Measurements from ENCODE around the gene WNK1.
A peak's percentile ranks its signal among the peaks of the same experiment; 100 is the strongest.

- TF ChIP-seq POLR2A (IDR thresholded peaks at IDR 0.05; ENCODE audit: low read depth, low read length) (no peak), EZH2 (IDR thresholded peaks at IDR 0.05; ENCODE audit: borderline replicate concordance, low read depth, low read length, severe bottlenecking) (no peak), CTCF (IDR thresholded peaks at IDR 0.05; ENCODE audit: extremely low read depth in 1 of 2, insufficient read depth in 1 of 2, low read depth in 1 of 2, low read length in 2 of 2) (no peak), MYC (IDR thresholded peaks at IDR 0.05; ENCODE audit: low read depth, low read length) (no peak), POLR2AphosphoS5 (IDR thresholded peaks at IDR 0.05; ENCODE audit: insufficient read depth, low read depth, low read length) (no peak), FOS (IDR thresholded peaks at IDR 0.05; ENCODE audit: borderline replicate concordance, insufficient read depth, low read length) (peak; percentile 79), MAX (IDR thresholded peaks at IDR 0.05; ENCODE audit: insufficient read depth, insufficient read length) (no peak), JUN (IDR thresholded peaks at IDR 0.05; ENCODE audit: borderline replicate concordance, insufficient read depth, insufficient read length, low read depth) (peak; percentile 27)
Measured at GRCh38 chr12:779745-780734, 27.7 kb downstream of the WNK1 start.

Data from endothelial cell of umbilical vein (primary cell).